HEK293 (cell line): ENCODE data around the gene OBSCN.

ENCODE experiments used
- ZNF140 ChIP-seq: fragments of 450-650 bp; formaldehyde crosslinking; IDR thresholded peaks from 2 replicates; pipeline ENCODE4 v1.5.1; 2016; ENCODE audit warnings: missing biosample characterization, missing genetic modification characterization
- ZNF768 ChIP-seq: fragments of 450-650 bp; formaldehyde crosslinking; IDR thresholded peaks from 2 replicates; pipeline ENCODE4 v1.5.1; 2018; ENCODE audit warnings: missing biosample characterization, mild to moderate bottlenecking, missing genetic modification characterization

DNA sequence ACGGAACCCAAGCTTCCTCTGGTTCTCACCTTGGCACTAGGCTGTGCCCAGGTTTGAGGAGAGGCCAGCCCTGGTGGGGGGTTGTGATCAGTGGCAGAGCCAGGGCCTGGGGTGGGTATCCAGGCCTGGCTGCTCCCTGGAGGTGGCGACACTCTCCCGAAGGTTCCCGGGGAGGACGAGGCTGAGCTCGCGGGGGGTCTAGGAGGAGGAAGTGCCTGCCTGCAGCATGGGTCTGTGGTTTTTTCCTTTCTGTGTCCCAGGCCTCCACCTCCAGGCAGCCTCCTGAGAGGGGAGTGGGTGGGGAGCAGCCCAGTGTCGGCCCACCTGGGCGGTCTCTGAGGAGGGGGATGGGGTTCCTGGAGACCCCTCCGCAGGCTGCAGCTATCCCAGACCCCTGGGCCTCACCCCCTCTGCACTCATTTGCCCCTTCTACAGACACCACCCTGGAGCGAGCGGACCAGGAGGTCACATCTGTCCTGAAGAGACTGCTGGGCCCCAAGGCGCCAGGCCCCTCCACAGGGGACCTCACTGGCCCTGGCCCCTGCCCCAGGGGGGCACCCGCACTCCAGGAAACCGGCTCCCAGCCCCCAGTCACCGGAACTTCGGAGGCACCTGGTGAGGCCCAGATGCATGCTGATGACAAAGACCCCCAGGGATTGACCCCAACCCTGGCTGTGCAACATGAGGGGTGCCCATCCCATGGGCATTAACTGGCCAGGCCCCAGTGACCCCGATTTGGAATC lies 154.5 kb downstream of the OBSCN start:
- TF ChIP-seq ZNF768 (tag by site-specific recombination), result no peak
- TF ChIP-seq ZNF140 (tag by site-specific recombination), result no peak
